NCI-H2196 (cell line): Measurements from ENCODE around the gene SLC52A1.
A peak's percentile ranks its signal among the peaks of the same experiment; 100 is the strongest.
"Not testable (repeated sequence)": the region's sequence is repeated elsewhere in the genome, so short reads cannot be mapped to it uniquely, and the experiment has no call there.

Experiments used
- DNase-seq: peaks from one replicate; lab custom pipeline; 2025; ENCODE audit not compliant: unreplicated experiment; lab: John Stamatoyannopoulos, UW

SLC52A1 gene

DNA sequence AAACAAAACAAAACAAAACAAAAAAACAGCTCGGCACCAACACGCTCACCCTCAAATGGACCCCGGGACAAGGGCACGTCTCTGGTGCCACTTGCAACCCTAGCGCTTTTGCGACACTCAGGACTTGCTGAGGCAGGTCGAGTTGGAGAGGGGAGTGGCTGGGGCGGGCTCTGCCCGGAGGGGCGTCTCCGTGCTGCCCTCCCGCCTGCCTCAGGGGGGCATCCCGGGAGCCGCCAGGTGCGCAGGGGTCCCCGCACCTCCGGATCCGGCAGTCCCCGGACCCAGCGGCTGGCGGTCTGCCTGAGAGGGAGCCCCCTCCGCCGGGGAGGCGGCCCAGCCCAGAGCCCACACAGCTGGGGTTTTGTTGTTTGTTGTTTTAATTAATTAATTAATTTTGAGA lies at the start of gene SLC52A1:
SLC52A1 (minus strand) TSS at position 112 of the 400 bp plus-strand sequence. CDS start 820 bp downstream, outside the sequence.
- DNase-seq: no peak

DNA sequence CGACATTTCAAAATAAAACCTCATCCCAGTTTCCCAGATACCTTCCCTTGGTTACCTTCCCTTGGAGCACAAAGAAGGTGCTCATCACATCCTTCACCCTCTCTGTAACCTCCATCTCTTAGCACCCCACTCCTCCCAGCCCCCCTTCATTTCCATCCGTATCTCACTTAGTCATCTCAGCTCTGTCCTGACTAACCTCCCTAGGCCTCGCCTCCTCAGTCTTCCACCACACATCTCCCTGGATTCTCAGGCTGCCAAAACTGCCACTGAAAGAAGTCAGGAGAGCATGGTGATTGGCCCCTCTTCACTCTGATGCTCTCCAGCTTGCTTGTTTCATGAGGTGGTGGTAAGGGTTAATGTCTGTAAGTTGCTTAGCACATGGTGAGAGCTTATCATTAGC lies 45.4 kb upstream of the SLC52A1 start:
- no peak for DNase-seq

DNA sequence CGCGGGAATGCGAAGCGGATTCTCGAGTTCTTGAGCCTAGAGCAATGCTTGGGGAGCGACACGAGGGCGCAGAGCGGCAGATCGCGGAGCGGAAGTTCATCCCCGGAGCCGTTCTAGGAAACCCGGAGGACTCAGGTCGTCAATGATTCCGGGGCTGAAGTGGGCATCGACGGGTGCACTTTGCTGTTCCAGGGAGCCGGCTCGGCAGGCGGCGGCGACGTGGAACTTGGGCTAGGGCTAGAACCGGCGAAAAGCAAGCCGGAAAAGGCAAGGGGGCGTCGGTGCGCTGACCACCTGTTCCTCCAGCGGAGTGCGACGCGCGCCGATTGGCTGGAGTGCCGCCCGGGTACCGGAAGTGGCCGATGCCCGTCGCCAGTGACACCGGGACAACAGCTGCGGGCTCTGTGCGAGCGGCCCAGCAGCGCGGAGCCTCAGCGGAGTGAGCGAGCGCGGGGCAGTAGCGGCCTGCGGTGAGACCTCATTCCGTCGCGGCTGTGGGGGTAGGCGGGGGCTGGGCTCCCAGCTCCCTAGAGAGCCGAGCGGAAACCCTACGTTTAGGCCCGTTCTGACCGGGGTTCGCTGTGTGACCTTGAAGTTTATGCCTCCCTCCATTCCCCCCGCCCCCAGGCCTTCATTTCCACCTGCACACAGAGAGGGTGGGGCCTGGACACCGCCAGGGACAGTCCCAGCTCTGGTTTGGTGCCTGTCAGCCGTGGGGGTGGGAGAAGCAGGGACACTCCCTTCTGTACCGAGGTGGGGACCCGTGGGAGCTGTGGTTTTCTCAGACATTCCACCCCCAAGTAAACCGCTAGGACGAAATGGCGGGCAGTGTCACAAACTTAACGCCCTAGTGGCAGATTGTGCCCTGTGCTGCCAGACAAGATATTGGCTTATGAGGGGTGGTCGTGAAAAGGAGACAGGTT lies 43.1 kb upstream of the SLC52A1 start, which contains the start of gene ZFP3:
ZFP3 (plus strand) TSS at position 362 of the 923 bp plus-strand sequence. CDS start 13,038 bp downstream, outside the sequence.
- DNase-seq: peak; percentile 69

DNA sequence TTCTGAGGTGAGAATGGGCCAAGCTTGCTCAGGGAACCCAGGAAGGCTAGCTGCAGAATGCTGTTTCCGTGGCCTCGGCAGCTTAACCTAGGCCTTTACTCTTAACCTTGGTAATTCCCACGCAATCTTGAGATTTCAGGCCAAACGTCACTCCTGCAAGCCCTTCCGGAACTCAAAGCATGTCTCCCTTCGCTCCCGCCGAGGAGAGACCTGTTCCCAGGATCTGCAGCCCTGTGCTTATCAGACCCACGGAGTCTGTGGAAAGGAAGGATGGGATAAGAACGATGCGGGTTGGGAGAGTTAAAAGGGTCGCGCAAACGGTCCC lies 42.5 kb upstream of the SLC52A1 start:
- peak; percentile 32 for DNase-seq

DNA sequence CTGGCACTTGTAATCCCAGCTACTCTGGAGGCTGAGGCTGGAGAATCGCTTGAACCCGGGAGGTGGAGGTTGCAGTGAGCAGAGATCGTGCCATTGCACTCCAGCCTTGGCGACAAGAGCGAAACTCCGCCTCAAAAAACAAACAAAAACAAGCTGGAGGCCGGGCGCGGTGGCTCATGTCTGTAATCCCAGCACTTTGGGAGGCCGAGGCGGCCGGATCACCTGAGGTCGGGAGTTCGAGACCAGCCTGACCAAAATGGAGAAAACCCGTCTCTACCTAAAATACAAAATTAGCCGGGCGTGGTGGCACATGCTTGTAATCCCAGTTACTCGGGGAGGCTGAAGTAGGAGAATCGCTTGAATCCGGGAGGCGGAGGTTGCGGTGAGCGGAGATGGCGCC lies 42.0 kb upstream of the SLC52A1 start:
- DNase-seq: not testable (repeated sequence)

DNA sequence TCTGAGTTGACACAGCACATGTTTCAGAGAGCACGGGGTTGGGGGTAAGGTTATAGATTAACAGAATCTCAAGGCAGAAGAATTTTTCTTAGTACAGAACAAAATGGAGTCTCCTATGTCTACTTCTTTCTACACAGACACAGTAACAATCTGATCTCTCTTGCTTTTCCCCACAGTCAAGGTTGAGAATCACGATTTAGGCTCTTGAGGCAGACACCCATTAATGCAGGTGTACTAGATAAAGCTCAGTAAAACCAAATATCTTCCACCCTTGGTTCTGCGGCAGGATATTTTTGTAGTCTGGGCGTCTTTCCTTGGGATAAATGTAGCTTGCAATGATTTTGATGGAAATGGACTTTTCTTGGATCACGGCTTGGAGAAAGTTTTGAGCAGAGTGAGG lies 40.2 kb upstream of the SLC52A1 start:
- not testable (repeated sequence) for DNase-seq

DNA sequence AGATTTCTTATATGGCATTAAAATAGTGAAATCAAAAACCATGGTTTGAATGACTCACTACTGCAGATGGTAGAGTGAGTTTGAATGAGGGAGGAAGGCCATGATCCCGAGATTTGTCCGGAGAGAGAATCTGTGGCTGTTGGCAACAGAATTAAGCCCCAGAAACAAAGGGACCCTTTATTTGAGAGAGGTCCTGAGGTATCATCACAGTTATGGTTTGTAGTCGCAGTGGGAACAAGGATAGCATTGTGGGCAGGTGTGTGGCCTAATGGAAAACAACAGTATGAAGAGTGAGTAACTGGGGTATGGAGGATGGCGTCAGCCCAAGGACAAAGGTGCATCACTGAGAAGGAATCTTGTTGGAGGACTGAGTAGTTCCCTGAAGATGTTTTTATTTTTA lies 34.5 kb upstream of the SLC52A1 start:
- DNase-seq: no peak

DNA sequence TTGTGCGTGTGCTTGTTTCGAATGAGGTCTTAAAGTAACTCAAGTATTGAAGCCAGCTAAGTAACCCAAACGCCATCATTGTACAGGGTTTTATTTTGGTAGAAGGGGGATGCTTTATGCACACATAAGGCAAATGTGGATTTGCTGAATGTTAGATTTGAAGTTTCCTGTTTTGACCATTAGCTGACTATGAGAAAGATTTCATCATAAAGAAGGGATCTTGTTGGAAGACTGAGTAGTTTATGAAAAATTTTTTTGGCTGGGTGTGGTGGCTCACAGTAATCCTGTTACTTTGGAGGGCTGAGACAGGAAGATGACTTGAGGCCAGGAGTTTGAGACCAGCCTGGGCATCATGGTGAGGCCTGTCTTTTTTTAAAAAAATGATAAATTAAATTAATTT lies 33.0 kb upstream of the SLC52A1 start:
- DNase-seq: no peak

DNA sequence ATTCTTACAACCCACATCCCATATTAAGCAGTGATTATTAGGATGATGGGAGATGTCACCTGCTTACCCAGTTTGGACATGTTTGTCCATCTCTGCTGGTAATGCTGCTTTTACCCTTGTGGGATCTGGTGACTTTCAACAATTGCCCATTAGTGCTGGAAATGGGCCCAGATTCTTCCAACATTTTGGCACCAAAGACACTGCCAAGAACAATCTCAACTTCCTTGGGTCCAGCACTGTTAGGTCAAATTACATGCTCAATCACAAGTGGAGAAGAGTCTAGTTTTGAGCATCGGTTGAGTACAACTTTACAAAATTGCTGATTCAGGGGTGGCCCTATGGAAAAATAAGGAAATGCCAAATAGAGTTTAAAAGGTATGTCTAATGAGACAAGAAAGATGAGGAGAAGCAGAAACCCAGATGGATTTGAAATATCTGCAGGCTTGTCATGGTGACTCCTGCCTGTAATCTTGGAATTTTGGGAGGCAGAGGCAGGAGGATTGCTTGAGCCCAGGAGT lies 30.1 kb upstream of the SLC52A1 start:
- peak; percentile 0 for DNase-seq

DNA sequence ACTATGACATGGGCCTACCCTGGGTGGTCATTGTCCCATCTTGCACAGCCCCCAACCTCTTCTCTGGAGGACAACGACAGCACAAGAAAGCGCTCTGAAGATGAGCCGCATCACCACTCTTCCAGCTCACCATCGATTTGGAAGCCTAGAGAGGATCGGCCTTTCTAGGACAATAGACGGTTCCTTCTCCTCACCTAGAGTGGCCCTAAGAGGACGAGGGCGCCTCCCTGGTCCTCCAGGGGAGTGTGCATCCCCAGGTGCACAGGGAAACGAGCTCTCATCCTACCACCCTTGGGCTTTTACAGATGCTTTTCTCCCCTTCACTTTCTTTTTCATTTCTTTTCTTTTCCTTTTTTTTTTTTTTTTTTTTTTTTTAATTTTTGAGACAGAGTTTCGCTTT lies 20.3 kb upstream of the SLC52A1 start:
- DNase-seq: no peak

DNA sequence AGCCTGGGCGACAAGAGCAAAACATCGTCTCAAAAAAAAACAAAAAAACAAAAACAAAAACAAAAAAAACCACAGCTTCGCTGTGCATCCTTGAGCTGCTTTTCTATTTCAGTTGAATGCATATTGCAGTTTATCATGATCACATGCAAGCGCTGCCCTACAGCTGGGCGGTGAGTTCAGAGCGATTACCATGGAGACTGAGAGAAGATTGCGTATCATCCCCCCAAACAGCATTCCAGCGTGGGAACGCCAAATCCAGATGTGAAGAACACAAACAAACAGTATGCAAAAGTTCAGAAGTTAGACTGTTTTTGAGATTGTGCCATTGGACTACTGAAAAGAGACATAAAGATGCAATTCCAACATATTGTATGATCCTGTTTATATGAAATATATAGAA lies 15.1 kb upstream of the SLC52A1 start:
- DNase-seq: no peak

DNA sequence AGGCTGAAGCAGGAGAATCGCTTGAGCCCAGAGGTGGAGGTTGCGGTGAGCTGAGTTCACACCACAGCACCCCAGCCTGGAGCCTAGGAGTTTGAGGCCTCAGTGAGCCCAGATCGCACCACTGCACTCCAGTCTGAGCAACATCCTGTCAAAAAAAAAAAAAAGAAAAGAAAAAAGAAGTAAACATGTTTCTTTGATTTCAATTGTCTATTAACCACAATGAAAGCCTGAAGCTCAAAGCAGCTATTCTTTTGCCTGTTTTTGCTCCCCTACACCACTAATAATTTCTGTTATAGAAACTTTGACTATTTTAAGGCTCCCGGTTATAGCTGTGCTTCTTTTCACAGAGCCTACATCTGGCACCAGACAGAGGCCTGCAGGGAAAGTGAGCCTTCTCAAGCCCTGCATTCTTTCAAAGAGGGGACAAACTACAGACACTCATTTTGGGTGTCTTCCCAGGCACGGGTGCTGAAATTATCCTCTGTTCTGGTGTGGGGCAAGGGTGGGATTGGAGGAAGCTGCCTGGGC lies 14.2 kb upstream of the SLC52A1 start:
- no peak for DNase-seq

DNA sequence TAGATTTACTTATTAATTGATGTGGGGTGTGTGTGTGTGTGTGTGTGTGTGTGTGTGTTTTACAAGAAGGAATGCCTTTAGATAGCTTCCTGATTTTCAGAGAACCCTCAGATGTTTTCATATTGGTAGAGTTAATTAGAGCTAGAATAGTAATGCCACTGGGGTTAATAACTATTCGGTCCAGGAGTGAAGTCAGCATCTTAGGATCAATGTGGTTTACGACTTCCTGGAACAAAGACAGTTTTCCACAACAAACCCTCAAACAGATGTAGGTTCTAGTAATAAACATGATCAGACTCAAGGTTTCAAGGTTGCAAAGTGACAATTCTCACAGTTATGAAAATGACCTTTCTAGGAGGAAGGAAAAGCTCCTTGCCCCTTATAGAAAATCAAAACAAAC lies 12.2 kb upstream of the SLC52A1 start:
- DNase-seq: no peak

DNA sequence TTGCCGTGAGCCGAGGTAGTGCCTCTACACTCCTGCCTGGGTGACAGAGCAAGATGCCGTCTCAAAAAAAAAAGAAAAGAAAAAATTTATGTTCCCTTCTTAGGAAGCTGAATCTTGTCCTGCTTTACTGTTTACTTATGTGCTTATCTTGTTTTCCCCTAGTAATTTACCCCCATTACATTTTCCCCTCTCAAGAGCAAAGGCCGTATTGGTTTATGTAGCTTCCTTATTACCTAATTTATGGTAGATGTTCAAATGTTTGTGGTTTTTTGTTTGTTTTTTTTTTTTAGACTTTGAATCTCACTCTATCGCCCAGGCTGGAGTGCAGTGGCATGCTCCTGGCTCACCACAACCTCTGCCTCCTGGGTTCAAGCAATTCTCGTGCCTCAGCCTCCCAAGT lies 10.3 kb upstream of the SLC52A1 start:
- DNase-seq: no peak

DNA sequence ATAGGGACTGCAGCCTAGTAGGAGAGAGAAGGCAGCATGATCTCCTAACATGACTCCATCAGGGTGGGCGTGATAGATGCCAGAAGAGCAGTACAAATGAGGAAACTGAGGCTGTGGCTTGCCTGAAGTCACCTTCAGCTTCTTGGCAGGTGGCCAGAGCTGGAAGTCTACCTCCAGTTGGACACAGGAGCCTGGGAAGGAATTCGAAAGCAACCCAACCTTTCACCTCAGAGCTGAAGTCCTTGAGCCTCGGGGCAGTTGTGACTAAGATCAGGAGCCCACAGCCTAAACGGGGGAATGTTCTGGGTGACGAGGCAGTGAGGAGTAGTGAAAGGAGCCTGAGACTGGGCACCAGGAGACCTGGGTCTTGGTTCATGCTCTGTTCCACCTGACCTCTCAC lies 9.4 kb upstream of the SLC52A1 start:
- DNase-seq: no peak

DNA sequence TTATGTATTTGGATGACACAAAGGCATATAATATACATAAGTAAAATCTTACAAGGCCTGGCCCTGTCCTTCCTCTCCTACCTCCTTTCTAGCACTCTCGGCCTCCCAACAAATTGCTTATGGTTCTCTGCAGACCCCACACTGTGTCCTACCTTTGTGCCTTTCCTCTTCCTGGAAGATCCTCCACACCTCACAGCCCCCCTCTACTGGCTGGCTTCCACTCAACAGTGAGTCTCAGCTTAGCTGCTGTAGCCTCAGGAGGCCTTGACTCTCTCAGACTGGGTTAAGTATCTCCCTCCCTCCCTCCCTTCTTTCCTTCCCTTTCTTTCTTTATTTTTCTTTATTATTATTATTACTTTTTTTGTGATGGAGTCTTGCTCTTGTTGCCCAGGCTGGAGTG lies 8.3 kb upstream of the SLC52A1 start:
- no peak for DNase-seq

DNA sequence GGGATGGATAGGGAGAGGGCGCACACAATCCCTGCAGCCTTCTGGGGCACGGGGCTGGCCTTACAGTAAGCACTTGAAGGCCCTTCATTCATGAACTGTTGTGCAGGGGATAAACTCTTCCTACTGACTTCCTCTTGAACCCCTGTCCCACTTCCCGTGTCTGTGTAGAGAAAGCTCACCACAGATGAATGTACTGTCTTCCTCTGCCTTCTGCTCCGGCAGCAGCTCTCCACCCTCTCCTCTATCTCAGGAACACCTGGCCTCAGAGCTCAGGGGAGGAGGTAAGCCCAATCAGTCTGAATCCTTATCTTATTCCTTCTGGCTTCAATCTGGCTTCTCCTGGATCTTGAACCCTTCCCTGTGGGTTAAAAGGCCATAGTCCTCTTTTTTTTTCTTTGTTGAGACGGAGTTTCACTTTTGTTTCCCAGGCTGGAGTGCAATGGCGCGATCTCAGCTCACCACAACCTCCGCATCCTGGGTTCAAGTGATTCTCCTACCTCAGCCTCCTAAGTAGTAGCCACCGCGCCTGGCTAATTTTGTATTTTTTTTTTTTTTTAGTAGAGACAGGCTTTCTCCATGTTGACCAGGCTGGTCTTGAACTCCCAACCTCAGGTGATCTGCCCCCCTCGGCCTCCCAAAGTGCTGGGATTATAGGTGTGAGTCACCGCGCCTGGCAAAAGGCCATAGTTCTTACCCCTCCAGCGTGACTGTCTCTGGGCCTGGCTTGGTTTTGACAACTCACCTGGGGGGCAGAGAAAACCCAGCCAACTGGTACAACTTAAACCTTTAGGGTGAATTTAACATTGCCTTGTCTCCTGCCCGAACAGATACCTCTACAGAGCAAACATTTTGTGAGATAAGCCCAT lies 7.2 kb upstream of the SLC52A1 start:
- DNase-seq: no peak

DNA sequence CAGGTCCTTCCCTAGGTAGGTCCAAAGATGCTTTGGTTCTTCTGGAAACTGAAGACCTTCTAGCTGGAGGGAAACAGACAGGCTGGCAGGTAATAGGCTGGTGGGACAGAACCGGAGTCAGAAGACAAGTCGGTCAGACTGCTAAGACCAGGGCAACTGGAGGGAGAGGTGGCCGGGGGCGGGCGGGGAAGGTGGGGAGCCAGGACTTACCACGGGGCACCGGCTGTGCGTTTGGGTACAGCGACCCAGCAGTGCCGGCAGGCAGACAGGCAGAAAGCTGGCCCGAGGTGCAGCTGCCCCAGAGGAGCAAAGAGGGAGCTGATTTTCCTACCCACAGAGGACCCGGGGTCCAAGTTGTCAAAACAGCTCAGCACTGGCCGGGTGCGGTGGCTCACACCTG lies 575 bp downstream of the SLC52A1 start:
- no peak for DNase-seq

DNA sequence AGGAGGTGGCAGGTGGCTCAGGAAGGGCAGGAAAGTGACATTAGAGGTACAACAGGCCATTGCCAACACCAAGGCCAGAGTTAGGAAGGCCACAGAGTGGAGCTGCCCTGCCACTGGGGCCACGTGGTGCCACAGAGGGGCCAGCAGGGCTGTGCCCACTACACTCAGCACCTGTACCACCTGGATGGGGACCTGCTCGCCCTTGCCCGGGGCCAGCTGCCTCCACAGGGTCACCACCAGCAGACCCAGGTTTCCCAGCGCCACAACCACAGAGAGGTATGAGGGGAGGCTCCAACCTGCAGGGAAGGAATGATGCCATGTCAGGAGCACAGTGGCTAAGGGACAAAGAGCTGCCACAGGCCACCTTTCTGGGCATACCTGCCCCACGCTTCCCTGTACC lies 1.2 kb downstream of the SLC52A1 start:
- DNase-seq: no peak

DNA sequence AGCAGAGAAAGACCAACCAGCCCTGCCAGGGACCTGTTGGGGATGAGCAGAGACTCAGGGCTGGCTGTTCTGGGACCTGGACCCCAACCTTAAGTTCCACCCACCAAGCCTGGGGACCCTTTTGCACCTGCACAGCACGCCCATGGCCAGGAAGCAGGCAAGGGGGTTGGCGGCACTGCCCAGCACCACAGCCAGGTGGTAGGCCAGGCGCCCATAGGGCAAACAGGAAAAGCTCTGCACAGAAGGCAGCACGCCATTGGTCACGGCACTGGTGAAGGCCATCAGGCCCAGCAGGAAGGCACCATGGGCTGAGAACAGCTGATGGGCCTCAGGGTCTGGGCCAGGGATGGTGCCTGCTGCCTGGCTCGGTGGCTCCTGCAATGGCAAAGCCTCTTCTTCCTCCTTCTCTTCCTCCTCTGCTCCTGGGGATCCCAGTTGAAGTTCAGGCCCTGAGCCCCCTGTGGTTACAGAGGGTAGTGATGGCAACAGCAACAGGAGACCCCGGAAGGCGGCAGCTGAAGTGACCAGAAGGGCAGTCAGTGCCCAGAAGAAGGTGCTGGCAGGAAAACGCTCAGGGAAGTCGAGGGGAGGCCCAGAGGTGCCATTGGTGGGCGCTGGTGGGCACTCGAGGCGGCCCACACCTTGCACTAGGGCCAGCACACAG lies 1.7 kb downstream of the SLC52A1 start:
- no peak for DNase-seq

DNA sequence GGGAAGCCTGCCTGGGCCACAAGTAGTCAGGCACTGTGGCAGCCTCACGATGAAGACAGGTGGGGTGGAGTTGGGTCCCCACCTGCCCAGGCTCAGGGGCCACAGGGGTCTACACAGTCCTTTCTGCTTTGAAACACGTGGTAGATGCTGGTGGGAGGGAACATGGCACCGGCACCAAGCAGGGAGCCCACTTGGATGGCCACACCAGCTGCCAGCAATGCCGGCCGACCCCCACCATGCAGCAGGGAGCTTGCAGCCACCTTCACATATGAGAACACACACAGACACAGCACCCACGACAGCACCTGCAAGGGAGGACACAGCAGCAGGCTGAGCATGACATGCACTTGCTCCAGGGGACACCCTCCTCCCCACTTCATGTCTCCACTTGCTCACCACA lies 2.4 kb downstream of the SLC52A1 start:
- DNase-seq: no peak
